Type B pancreatic cell (in vitro differentiated cells): Measurements from ENCODE around the gene LRP1B. TPM values are rescaled to one million over a fixed set of nuclear protein-coding genes. Genes with fewer than 3 reads are reported as not detected.

Experiments
- DNase-seq: peaks from one replicate; pipeline ENCODE4 v3.0.0; 2021; ENCODE audit warnings: mixed read lengths; ENCODE audit not compliant: unreplicated experiment; ENCODE audit errors: extremely low spot score
- H3K27ac Mint-ChIP-seq: 2 replicates; pipeline ENCODE4 v1.8.0; 2021; ENCODE audit warnings: mild to moderate bottlenecking, mixed read lengths
- H3K27me3 Mint-ChIP-seq: 2 replicates; pipeline ENCODE4 v1.8.0; 2021; ENCODE audit warnings: mixed read lengths
- H3K36me3 Mint-ChIP-seq: 2 replicates; pipeline ENCODE4 v1.8.0; 2021; ENCODE audit warnings: mixed read lengths
- H3K4me1 Mint-ChIP-seq: one replicate; pipeline ENCODE4 v1.8.0; 2021; ENCODE audit warnings: mixed read lengths; ENCODE audit not compliant: unreplicated experiment
- H3K4me3 Mint-ChIP-seq: 2 replicates; pipeline ENCODE4 v1.8.0; 2021; ENCODE audit warnings: mild to moderate bottlenecking, mixed read lengths
- H3K9me3 Mint-ChIP-seq: 2 replicates; pipeline ENCODE4 v1.8.0; 2021; ENCODE audit warnings: mixed read lengths
- CTCF ChIP-seq: fragments of 200-600 bp; sonication (generic); conservative IDR thresholded peaks from 2 replicates; pipeline ENCODE4 v1.5.0; 2021; ENCODE audit warnings: antibody characterized with exemption, mild to moderate bottlenecking
- total RNA-seq: library from RNA; stranded (reverse); gene quantifications from 2 replicates; pipeline ENCODE4 v1.2.1, GENCODE V29; 2021; ENCODE audit warnings: low replicate concordance

LRP1B gene
- total RNA-seq, 1 donor from 2014 or later = 16.0 TPM

- H3K4me3 Mint-ChIP-seq = no peak overlapping the region
- no peaks in the 10 kb centered on the region for H3K27me3 Mint-ChIP-seq
- peaks cover 2% of the 10 kb centered on the region for H3K36me3 Mint-ChIP-seq
- no peak for DNase-seq
- peaks cover 6% of the 10 kb centered on the region for H3K9me3 Mint-ChIP-seq
- TF ChIP-seq CTCF = no peak
- no peak overlapping the region for H3K27ac Mint-ChIP-seq
- H3K4me1 Mint-ChIP-seq = no peaks in the 10 kb centered on the region
Measured at GRCh38 chr2:141437521-141437920, 693.3 kb downstream of the LRP1B start.

- Mint-ChIP-seq H3K9me3 (peaks cover 5% of the 10 kb centered on the region), H3K36me3 (peaks cover 4% of the 10 kb centered on the region), H3K27ac (no peak overlapping the region), H3K4me1 (peaks cover 5% of the 10 kb centered on the region), H3K4me3 (no peak overlapping the region), H3K27me3 (no peaks in the 10 kb centered on the region)
- no peak for TF ChIP-seq CTCF
- DNase-seq = no peak
Measured at GRCh38 chr2:141423124-141423523, 707.7 kb downstream of the LRP1B start.

- no peak overlapping the region for H3K27ac Mint-ChIP-seq
- no peak for DNase-seq
- no peak for TF ChIP-seq CTCF
- no peaks in the 10 kb centered on the region for H3K4me1 Mint-ChIP-seq
- peaks cover 9% of the 10 kb centered on the region for H3K36me3 Mint-ChIP-seq
- peaks cover 11% of the 10 kb centered on the region for H3K9me3 Mint-ChIP-seq
- no peak overlapping the region for H3K4me3 Mint-ChIP-seq
- no peaks in the 10 kb centered on the region for H3K27me3 Mint-ChIP-seq
Measured at GRCh38 chr2:141417246-141417797, 713.5 kb downstream of the LRP1B start.

GRCh38 chr2:141411419-141411818 is 719.4 kb downstream of the LRP1B start:
- no peak for TF ChIP-seq CTCF
- Mint-ChIP-seq H3K27me3 (no peaks in the 10 kb centered on the region), H3K36me3 (peaks cover 5% of the 10 kb centered on the region), H3K4me3 (no peak overlapping the region), H3K27ac (no peak overlapping the region), H3K9me3 (peaks cover 6% of the 10 kb centered on the region), H3K4me1 (no peaks in the 10 kb centered on the region)
- DNase-seq = no peak

GRCh38 chr2:141399270-141399669 is 731.5 kb downstream of the LRP1B start:
- DNase-seq = no peak
- Mint-ChIP-seq H3K9me3 (peaks cover 4% of the 10 kb centered on the region), H3K4me3 (no peak overlapping the region), H3K27me3 (no peaks in the 10 kb centered on the region), H3K36me3 (no peaks in the 10 kb centered on the region), H3K4me1 (no peaks in the 10 kb centered on the region), H3K27ac (no peak overlapping the region)
- TF ChIP-seq CTCF = peak; percentile 70

GRCh38 chr2:141393214-141393545 is 737.6 kb downstream of the LRP1B start:
- H3K4me3 Mint-ChIP-seq = no peak overlapping the region
- TF ChIP-seq CTCF = no peak
- no peak overlapping the region for H3K27ac Mint-ChIP-seq
- DNase-seq = no peak
- H3K4me1 Mint-ChIP-seq = peaks cover 7% of the 10 kb centered on the region
- no peaks in the 10 kb centered on the region for H3K36me3 Mint-ChIP-seq
- no peaks in the 10 kb centered on the region for H3K27me3 Mint-ChIP-seq
- peaks cover 4% of the 10 kb centered on the region for H3K9me3 Mint-ChIP-seq
